Measurements from ENCODE around the gene CCDC146. TPM values are rescaled to one million over a fixed set of nuclear protein-coding genes. Genes with fewer than 3 reads are reported as not detected.

CCDC146 gene
- total RNA-seq, 1 experiment from 2014 or later: 14.6 TPM

GRCh38 chr7:77242068-77242467 is 119.7 kb downstream of the CCDC146 start:
- H3K9me2 ChIP-seq (replicated peaks; ENCODE audit: insufficient read depth, low read length): no peaks in the 10 kb centered on the region
- H3K9me3 ChIP-seq (ENCODE audit: low read length): no peaks in the 10 kb centered on the region
- peaks cover 16% of the 10 kb centered on the region for H3K4me1 ChIP-seq (ENCODE audit: low read length)
- H2AFZ ChIP-seq (ENCODE audit: low read length): peak overlapping the region; percentile 42; the same call in 1 of the 2 replicates
- H3K79me2 ChIP-seq (ENCODE audit: low read length): no peaks in the 10 kb centered on the region
- no peaks in the 10 kb centered on the region for H4K20me1 ChIP-seq (ENCODE audit: insufficient read depth, low read depth, low read length)
- peak; percentile 22 for DNase-seq
- H3K9ac ChIP-seq (ENCODE audit: low read length): no peak overlapping the region
- no peak overlapping the region for H3K4me3 ChIP-seq (ENCODE audit: low read length)
- no peak overlapping the region for H3K4me2 ChIP-seq (ENCODE audit: low read depth, low read length, poor library complexity, severe bottlenecking)
- H3K36me3 ChIP-seq (ENCODE audit: insufficient read depth, low read length): no peaks in the 10 kb centered on the region
- no peaks in the 10 kb centered on the region for H3K27me3 ChIP-seq (ENCODE audit: low read length)
- no peak overlapping the region for H3K27ac ChIP-seq (ENCODE audit: low read length)

- Histone ChIP-seq H2AFZ (ENCODE audit: low read length) (peak overlapping the region; percentile 42; the same call in 1 of the 2 replicates), H3K9me2 (replicated peaks; ENCODE audit: insufficient read depth, low read length) (no peaks in the 10 kb centered on the region), H3K27me3 (ENCODE audit: low read length) (no peaks in the 10 kb centered on the region), H3K4me3 (ENCODE audit: low read length) (no peak overlapping the region), H3K9me3 (ENCODE audit: low read length) (no peaks in the 10 kb centered on the region), H4K20me1 (ENCODE audit: insufficient read depth, low read depth, low read length) (no peaks in the 10 kb centered on the region), H3K36me3 (ENCODE audit: insufficient read depth, low read length) (no peaks in the 10 kb centered on the region), H3K9ac (ENCODE audit: low read length) (no peak overlapping the region), H3K27ac (ENCODE audit: low read length) (no peak overlapping the region), H3K4me2 (ENCODE audit: low read depth, low read length, poor library complexity, severe bottlenecking) (no peak overlapping the region), H3K79me2 (ENCODE audit: low read length) (no peaks in the 10 kb centered on the region), H3K4me1 (ENCODE audit: low read length) (peaks cover 17% of the 10 kb centered on the region)
- DNase-seq: peak; percentile 38
These were observed 120.1 kb downstream of the CCDC146 start for GRCh38 chr7:77242554-77242953.

GRCh38 chr7:77244222-77244934 is 122.0 kb downstream of the CCDC146 start:
- no peak overlapping the region for H2AFZ ChIP-seq (ENCODE audit: low read length)
- H3K4me3 ChIP-seq (ENCODE audit: low read length): no peak overlapping the region
- peak; percentile 14 for DNase-seq
- H3K36me3 ChIP-seq (ENCODE audit: insufficient read depth, low read length): no peaks in the 10 kb centered on the region
- H3K27ac ChIP-seq (ENCODE audit: low read length): no peak overlapping the region
- H3K79me2 ChIP-seq (ENCODE audit: low read length): no peaks in the 10 kb centered on the region
- H3K27me3 ChIP-seq (ENCODE audit: low read length): no peaks in the 10 kb centered on the region
- no peaks in the 10 kb centered on the region for H3K9me3 ChIP-seq (ENCODE audit: low read length)
- H3K9ac ChIP-seq (ENCODE audit: low read length): no peak overlapping the region
- no peaks in the 10 kb centered on the region for H3K9me2 ChIP-seq (replicated peaks; ENCODE audit: insufficient read depth, low read length)
- no peaks in the 10 kb centered on the region for H4K20me1 ChIP-seq (ENCODE audit: insufficient read depth, low read depth, low read length)
- H3K4me1 ChIP-seq (ENCODE audit: low read length): peaks cover 17% of the 10 kb centered on the region
- no peak overlapping the region for H3K4me2 ChIP-seq (ENCODE audit: low read depth, low read length, poor library complexity, severe bottlenecking)

GRCh38 chr7:77245015-77245755 is 122.8 kb downstream of the CCDC146 start:
- H3K9me2 ChIP-seq (replicated peaks; ENCODE audit: insufficient read depth, low read length): no peaks in the 10 kb centered on the region
- no peaks in the 10 kb centered on the region for H3K9me3 ChIP-seq (ENCODE audit: low read length)
- DNase-seq: no peak
- no peak overlapping the region for H3K9ac ChIP-seq (ENCODE audit: low read length)
- no peak overlapping the region for H3K4me3 ChIP-seq (ENCODE audit: low read length)
- no peak overlapping the region for H3K4me2 ChIP-seq (ENCODE audit: low read depth, low read length, poor library complexity, severe bottlenecking)
- no peaks in the 10 kb centered on the region for H3K27me3 ChIP-seq (ENCODE audit: low read length)
- no peak overlapping the region for H2AFZ ChIP-seq (ENCODE audit: low read length)
- no peaks in the 10 kb centered on the region for H3K79me2 ChIP-seq (ENCODE audit: low read length)
- H4K20me1 ChIP-seq (ENCODE audit: insufficient read depth, low read depth, low read length): no peaks in the 10 kb centered on the region
- no peak overlapping the region for H3K27ac ChIP-seq (ENCODE audit: low read length)
- no peaks in the 10 kb centered on the region for H3K36me3 ChIP-seq (ENCODE audit: insufficient read depth, low read length)
- peaks cover 17% of the 10 kb centered on the region for H3K4me1 ChIP-seq (ENCODE audit: low read length)

GRCh38 chr7:77246026-77246640 is 123.7 kb downstream of the CCDC146 start:
- H3K4me3 ChIP-seq (ENCODE audit: low read length): no peak overlapping the region
- H3K9me2 ChIP-seq (replicated peaks; ENCODE audit: insufficient read depth, low read length): no peaks in the 10 kb centered on the region
- no peak overlapping the region for H3K4me2 ChIP-seq (ENCODE audit: low read depth, low read length, poor library complexity, severe bottlenecking)
- no peaks in the 10 kb centered on the region for H4K20me1 ChIP-seq (ENCODE audit: insufficient read depth, low read depth, low read length)
- no peaks in the 10 kb centered on the region for H3K27me3 ChIP-seq (ENCODE audit: low read length)
- no peak overlapping the region for H3K9ac ChIP-seq (ENCODE audit: low read length)
- no peak for DNase-seq
- H3K27ac ChIP-seq (ENCODE audit: low read length): 0 out of 2 replicates have a peak overlapping the region, but pooled peaks have one; percentile 4
- peak overlapping the region; percentile 15 for H2AFZ ChIP-seq (ENCODE audit: low read length)
- no peaks in the 10 kb centered on the region for H3K79me2 ChIP-seq (ENCODE audit: low read length)
- H3K36me3 ChIP-seq (ENCODE audit: insufficient read depth, low read length): no peaks in the 10 kb centered on the region
- peaks cover 17% of the 10 kb centered on the region for H3K4me1 ChIP-seq (ENCODE audit: low read length)
- no peaks in the 10 kb centered on the region for H3K9me3 ChIP-seq (ENCODE audit: low read length)

- DNase-seq: peak; percentile 94
These were observed 124.9 kb downstream of the CCDC146 start for GRCh38 chr7:77247206-77247850.

GRCh38 chr7:77248154-77248553 is 125.7 kb downstream of the CCDC146 start:
- no peak overlapping the region for H3K9ac ChIP-seq (ENCODE audit: low read length)
- H2AFZ ChIP-seq (ENCODE audit: low read length): no peak overlapping the region
- no peaks in the 10 kb centered on the region for H3K36me3 ChIP-seq (ENCODE audit: insufficient read depth, low read length)
- DNase-seq: no peak
- H3K9me2 ChIP-seq (replicated peaks; ENCODE audit: insufficient read depth, low read length): no peaks in the 10 kb centered on the region
- no peak overlapping the region for H3K27ac ChIP-seq (ENCODE audit: low read length)
- H4K20me1 ChIP-seq (ENCODE audit: insufficient read depth, low read depth, low read length): no peaks in the 10 kb centered on the region
- no peaks in the 10 kb centered on the region for H3K79me2 ChIP-seq (ENCODE audit: low read length)
- H3K9me3 ChIP-seq (ENCODE audit: low read length): no peaks in the 10 kb centered on the region
- no peak overlapping the region for H3K4me2 ChIP-seq (ENCODE audit: low read depth, low read length, poor library complexity, severe bottlenecking)
- H3K4me3 ChIP-seq (ENCODE audit: low read length): no peak overlapping the region
- H3K27me3 ChIP-seq (ENCODE audit: low read length): no peaks in the 10 kb centered on the region
- peaks cover 9% of the 10 kb centered on the region for H3K4me1 ChIP-seq (ENCODE audit: low read length)

More at GRCh38 chr7:77247206-77247850, 124.9 kb downstream of the CCDC146 start:
- H3K79me2 ChIP-seq (ENCODE audit: low read length): no peaks in the 10 kb centered on the region
- peaks cover 13% of the 10 kb centered on the region for H3K4me1 ChIP-seq (ENCODE audit: low read length)
- no peaks in the 10 kb centered on the region for H4K20me1 ChIP-seq (ENCODE audit: insufficient read depth, low read depth, low read length)
- H3K27me3 ChIP-seq (ENCODE audit: low read length): no peaks in the 10 kb centered on the region
- no peaks in the 10 kb centered on the region for H3K9me2 ChIP-seq (replicated peaks; ENCODE audit: insufficient read depth, low read length)
- H3K4me3 ChIP-seq (ENCODE audit: low read length): no peak overlapping the region
- H3K27ac ChIP-seq (ENCODE audit: low read length): no peak overlapping the region
- no peaks in the 10 kb centered on the region for H3K36me3 ChIP-seq (ENCODE audit: insufficient read depth, low read length)
- H2AFZ ChIP-seq (ENCODE audit: low read length): no peak overlapping the region
- H3K4me2 ChIP-seq (ENCODE audit: low read depth, low read length, poor library complexity, severe bottlenecking): no peak overlapping the region
- no peaks in the 10 kb centered on the region for H3K9me3 ChIP-seq (ENCODE audit: low read length)
- H3K9ac ChIP-seq (ENCODE audit: low read length): no peak overlapping the region

GRCh38 chr7:77252506-77252905 is 130.1 kb downstream of the CCDC146 start:
- Histone ChIP-seq H3K36me3 (ENCODE audit: insufficient read depth, low read length) (no peaks in the 10 kb centered on the region), H3K9ac (ENCODE audit: low read length) (no peak overlapping the region), H3K4me1 (ENCODE audit: low read length) (no peaks in the 10 kb centered on the region; the same call in 1 of the 2 replicates), H3K4me3 (ENCODE audit: low read length) (no peak overlapping the region), H3K27me3 (ENCODE audit: low read length) (no peaks in the 10 kb centered on the region), H2AFZ (ENCODE audit: low read length) (no peak overlapping the region), H3K9me2 (replicated peaks; ENCODE audit: insufficient read depth, low read length) (no peaks in the 10 kb centered on the region), H3K4me2 (ENCODE audit: low read depth, low read length, poor library complexity, severe bottlenecking) (no peak overlapping the region), H4K20me1 (ENCODE audit: insufficient read depth, low read depth, low read length) (no peaks in the 10 kb centered on the region), H3K9me3 (ENCODE audit: low read length) (no peaks in the 10 kb centered on the region), H3K79me2 (ENCODE audit: low read length) (no peaks in the 10 kb centered on the region), H3K27ac (ENCODE audit: low read length) (no peak overlapping the region)
- DNase-seq: no peak

All from Karpas-422 (cell line).